Uterus (tissue), 2 donors: ENCODE data around the gene UBE2O.

Source experiments
- CTCF ChIP-seq, 4 experiments: fragments of 200-600 bp in 2 of 4; fragments of 450-650 bp in 2 of 4; sonication (generic) in 2 of 4; IDR thresholded peaks; one replicate each; pipeline ENCODE4 v1.5.1; 2016 to 2019; ENCODE audit warnings: antibody characterized with exemption in 4 of 4, mild to moderate bottlenecking in 2 of 4, moderate library complexity in 1 of 4
- POLR2A ChIP-seq, 2 donors: fragments of 450-650 bp; IDR thresholded peaks; one replicate each; pipeline ENCODE4 v1.6.1; 2016; ENCODE audit warnings: antibody characterized with exemption in 2 of 2, mild to moderate bottlenecking in 1 of 2, moderate library complexity in 1 of 2

DNA sequence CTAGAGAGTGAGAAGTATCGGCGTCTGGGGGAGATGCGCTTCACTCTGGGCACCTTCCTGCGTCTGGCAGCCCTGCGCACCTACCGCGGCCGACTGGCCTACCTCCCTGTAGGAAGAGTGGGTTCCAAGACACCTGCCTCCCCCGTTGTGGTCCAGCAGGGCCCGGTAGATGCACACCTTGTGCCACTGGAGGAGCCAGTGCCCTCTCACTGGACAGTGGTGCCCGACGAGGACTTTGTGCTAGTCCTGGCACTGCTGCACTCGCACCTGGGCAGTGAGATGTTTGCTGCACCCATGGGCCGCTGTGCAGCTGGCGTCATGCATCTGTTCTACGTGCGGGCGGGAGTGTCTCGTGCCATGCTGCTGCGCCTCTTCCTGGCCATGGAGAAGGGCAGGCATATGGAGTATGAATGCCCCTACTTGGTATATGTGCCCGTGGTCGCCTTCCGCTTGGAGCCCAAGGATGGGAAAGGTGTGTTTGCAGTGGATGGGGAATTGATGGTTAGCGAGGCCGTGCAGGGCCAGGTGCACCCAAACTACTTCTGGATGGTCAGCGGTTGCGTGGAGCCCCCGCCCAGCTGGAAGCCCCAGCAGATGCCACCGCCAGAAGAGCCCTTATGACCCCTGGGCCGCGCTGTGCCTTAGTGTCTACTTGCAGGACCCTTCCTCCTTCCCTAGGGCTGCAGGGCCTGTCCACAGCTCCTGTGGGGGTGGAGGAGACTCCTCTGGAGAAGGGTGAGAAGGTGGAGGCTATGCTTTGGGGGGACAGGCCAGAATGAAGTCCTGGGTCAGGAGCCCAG lies 65.8 kb downstream of the UBE2O start:
- TF ChIP-seq CTCF (IDR thresholded peaks at IDR 0.05): no peak
- no peak for TF ChIP-seq POLR2A (IDR thresholded peaks at IDR 0.05)
